ENCODE measurements around the gene WDR90.

Gene WDR90

DNA sequence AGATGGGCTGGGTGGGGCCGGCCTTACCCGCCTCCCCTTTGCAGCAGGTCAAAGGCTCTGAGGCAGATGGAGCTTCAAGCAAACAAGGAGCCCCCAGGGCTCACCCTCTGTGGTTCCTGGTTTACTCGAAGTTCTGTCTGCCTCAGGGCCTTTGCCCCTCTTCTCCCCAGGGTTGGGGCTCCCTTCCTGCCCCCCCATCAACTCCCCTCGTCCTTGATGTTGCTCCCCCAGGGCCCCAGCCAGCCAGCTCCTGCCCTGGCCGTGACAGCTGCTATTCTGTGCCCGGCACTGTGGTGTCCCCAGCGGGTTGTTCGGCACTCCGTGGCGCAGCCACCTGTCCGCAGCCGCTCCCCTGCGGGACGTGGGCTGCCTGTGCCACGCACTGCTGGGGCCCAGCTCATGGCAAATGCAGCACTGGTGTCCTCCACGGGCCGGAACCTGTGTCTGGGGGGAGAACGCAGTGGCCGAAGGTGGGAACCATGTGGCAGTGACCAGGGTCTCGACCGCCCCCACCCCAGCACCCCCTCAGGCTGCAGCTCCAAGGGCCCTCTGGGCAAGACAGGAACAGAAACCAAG is 61.4 kb downstream of the WDR90 start:
- no peak for DNase-seq

- DNase-seq, result no peak
Observed at GRCh38 chr16:711084-711483, 61.9 kb downstream of the WDR90 start.

GRCh38 chr16:711548-712320 is 62.6 kb downstream of the WDR90 start:
- peak; percentile 66 for DNase-seq

- peak; percentile 97 for DNase-seq
Observed at GRCh38 chr16:712740-713250, 63.6 kb downstream of the WDR90 start.

GRCh38 chr16:714079-714478 is 64.9 kb downstream of the WDR90 start:
- peak; percentile 54 for DNase-seq

DNA sequence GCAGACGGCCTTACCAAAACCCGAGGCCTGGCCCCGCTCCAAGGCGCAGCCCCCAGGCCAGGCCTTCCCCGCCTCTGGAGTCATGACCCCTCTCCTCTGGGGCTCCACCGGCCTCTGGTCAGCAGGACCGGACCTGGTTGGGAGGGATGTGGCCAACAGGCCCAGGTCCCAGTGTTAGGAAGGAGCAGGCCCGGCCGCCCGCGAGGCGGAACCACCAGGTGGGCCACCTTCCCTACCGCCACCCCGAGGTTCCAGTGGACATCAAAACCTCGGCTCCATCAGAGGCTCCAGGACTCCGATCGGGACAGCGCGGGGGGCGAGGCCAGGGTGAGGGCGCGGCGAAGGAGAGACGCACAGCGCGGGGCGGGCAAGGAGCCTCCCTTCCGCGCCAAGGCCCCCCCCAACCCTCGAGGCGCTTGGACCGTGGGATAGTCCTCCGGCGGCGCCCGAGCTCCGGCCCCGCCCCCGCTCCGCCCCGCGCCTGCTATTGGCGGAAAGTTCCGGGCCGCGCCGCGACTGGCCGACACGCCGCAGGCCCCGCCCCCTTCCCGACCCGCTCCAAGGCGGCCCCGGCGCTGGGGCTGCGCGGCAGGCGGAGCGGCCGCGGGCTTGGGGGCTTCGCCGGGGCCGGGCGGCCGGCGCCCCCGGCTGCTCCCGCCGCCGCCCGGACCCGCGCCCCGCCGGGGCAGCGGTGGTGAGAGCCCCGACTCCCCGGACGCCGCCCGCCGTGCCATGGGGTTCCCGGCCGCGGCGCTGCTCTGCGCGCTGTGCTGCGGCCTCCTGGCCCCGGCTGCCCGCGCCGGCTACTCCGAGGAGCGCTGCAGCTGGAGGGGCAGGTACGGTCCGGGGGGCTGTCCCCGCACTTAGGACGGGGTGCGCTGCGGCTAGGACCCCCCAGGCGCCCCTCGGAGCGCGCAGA is 65.7 kb downstream of the WDR90 start, which contains the start of gene METRN:
Gene METRN (plus strand): TSS at position 561 of the 919 bp plus-strand sequence. CDS start 172 bp downstream, at position 733.
- peak; percentile 89 for DNase-seq

DNA sequence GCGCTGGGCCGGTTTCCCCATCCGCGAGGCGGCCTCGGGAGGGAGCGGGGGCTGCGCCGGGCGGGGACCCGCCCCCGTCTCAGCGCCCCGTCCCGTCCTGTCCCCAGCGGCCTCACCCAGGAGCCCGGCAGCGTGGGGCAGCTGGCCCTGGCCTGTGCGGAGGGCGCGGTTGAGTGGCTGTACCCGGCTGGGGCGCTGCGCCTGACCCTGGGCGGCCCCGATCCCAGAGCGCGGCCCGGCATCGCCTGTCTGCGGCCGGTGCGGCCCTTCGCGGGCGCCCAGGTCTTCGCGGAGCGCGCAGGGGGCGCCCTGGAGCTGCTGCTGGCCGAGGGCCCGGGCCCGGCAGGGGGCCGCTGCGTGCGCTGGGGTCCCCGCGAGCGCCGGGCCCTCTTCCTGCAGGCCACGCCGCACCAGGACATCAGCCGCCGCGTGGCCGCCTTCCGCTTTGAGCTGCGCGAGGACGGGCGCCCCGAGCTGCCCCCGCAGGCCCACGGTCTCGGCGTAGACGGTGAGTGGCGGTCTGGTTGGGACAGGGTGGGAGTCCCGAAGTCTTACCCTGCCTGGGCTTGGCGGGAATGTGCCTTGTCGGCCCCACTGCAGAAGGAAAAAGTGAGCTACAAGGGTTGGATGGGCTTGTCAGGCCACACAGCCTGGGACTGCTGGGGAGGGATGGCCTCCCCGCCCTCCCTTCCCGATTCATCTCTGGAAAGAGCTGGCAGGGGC is 66.5 kb downstream of the WDR90 start:
- DNase-seq, result peak; percentile 38

DNA sequence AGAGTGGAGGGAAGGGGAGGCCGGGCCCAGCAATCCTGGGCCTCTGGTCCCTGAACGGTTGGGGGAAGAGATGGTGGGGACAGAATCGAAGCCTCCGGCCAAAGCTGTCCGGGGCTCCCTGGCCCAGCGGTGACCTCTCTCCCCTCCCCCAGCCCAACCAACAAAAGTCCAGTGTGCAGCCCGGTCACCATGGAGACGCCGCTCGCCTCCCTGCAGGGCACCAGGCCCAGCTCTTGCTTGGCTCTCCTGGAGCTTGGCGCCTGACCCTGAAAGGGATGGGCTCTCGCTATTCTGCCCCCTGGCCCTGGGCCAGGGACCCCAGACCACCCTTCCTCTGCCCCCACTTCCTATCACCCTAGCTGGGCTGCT is 67.0 kb downstream of the WDR90 start:
- DNase-seq, result peak; percentile 51

DNA sequence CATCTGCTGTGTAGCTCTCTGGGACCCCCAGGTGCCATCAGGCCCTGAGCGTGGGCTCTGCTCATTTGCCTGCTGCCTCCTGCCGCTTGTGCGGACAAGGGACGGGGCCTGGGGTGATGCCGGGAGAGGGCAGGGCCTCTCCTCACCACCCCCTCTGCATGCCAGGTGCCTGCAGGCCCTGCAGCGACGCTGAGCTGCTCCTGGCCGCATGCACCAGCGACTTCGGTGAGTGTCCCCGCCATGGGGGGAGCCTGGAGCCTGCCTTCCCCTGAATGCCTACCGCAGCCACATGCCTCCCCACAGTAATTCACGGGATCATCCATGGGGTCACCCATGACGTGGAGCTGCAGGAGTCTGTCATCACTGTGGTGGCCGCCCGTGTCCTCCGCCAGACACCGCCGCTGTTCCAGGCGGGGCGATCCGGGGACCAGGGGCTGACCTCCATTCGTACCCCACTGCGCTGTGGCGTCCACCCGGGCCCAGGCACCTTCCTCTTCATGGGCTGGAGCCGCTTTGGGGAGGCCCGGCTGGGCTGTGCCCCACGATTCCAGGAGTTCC is 67.7 kb downstream of the WDR90 start:
- DNase-seq, result no peak

Data from EL (cell line).